HG02970 (cell line): ENCODE results near the gene ZNF701.

ENCODE experiments used
- ATAC-seq: cut with Tn5 transposase; IDR thresholded peaks from one replicate; pipeline ENCODE4 v1.9.1; 2021; ENCODE audit warnings: mild to moderate bottlenecking, moderate library complexity, moderate number of reproducible peaks; ENCODE audit not compliant: unreplicated experiment, low FRiP score

The ZNF701 gene

GRCh38 chr19:52635786-52636570, 65.9 kb downstream of the ZNF701 start:
- no peak for ATAC-seq
